Thyroid gland (tissue), 4 donors: ENCODE measurements around the gene CACHD1. TPM values are rescaled to one million over a fixed set of nuclear protein-coding genes. Genes with fewer than 3 reads are reported as not detected.

Experiments used
- DNase-seq, 2 donors: peaks; one replicate each; pipeline ENCODE4 v3.0.0-alpha.2; 2019
- H3K27ac ChIP-seq, 3 donors: fragments of 200-600 bp; sonication (generic); 1 replicate in 2 of 3; 2 replicates in 1 of 3; pipeline ENCODE4 v1.5.1; 2016 to 2019; ENCODE audit warnings: mild to moderate bottlenecking in 1 of 3, moderate library complexity in 1 of 3
- H3K27me3 ChIP-seq: fragments of 200-600 bp; sonication (generic); one replicate; pipeline ENCODE4 v1.5.1; 2019
- H3K36me3 ChIP-seq, 2 donors: fragments of 200-600 bp; sonication (generic); one replicate each; pipeline ENCODE4 v1.5.1; 2016 to 2019
- H3K4me1 ChIP-seq, 2 donors: fragments of 200-600 bp; sonication (generic); one replicate each; pipeline ENCODE4 v1.5.1; 2017 to 2019
- H3K4me3 ChIP-seq, 3 donors: fragments of 200-600 bp; sonication (generic); replicated peaks in 1 of 3; 1 replicate in 2 of 3; 2 replicates in 1 of 3; pipeline ENCODE4 v1.5.1; 2016; ENCODE audit warnings: mild to moderate bottlenecking in 1 of 3
- H3K9me3 ChIP-seq: fragments of 200-600 bp; sonication (generic); one replicate; pipeline ENCODE4 v1.5.1; 2017
- POLR2A ChIP-seq, 2 donors: fragments of 450-650 bp; IDR thresholded peaks; one replicate each; pipeline ENCODE4 v1.6.1; 2017; ENCODE audit warnings: antibody characterized with exemption in 2 of 2, mild to moderate bottlenecking in 2 of 2, moderate library complexity in 1 of 2
- WGBS, 2 donors: methylation state at CpG; one replicate each; pipeline ENCODE4 v1.1.5; 2017; 5-methylcytosine and 5-hydroxymethylcytosine counted together
- intact Hi-C: fragments of 100-400 bp; cut with DNase I; formaldehyde crosslinking; loops from one replicate; pipeline ENCODE4 v1.15.1; 2023
- total RNA-seq, 4 donors: library from RNA; depleted of rRNA; stranded (reverse); fragments of >200 nt; gene quantifications; one replicate each; pipeline ENCODE4 v1.2.3, GENCODE V29; 2016
- TF ChIP-seq, protein P1 (sequence below), 6 experiments: fragments of 200-600 bp in 3 of 6; fragments of 450-650 bp in 3 of 6; sonication (generic) in 3 of 6; IDR thresholded peaks; one replicate each; pipeline ENCODE4 v1.5.1; 2016 to 2019; ENCODE audit warnings: antibody characterized with exemption in 6 of 6, mild to moderate bottlenecking in 2 of 6, inconsistent platforms in 1 of 6, moderate library complexity in 1 of 6

The CACHD1 gene
- total RNA-seq, 4 donors from 2014 or later: 12.9 to 25.1 (median 17.0) TPM

DNA sequence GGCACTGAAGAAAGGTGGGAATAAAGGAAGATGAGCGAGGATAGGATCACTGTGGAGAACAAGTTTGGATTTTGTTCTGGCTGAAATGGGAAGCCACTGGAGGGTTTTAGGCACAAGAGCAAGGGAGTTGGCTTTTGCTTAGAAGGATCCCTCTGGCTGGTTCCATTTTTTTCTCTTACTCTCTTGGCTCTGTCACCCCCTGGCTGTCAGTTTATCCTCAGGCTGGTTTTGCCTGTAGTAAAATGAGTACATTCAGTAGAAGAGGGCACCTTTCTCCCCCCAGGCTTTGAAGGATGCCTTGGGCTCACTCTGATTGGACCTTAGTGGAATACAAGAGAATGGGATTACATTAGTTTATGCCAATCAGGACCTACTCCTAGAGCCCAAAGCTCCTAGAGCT lies 17.1 kb downstream of the CACHD1 start:
- Histone ChIP-seq H3K4me3 (no peak overlapping the region), H3K9me3 (no peaks in the 10 kb centered on the region), H3K4me1 (peaks cover 13 to 25% of the 10 kb centered on the region in 2 donors), H3K27me3 (no peaks in the 10 kb centered on the region), H3K27ac (no peak overlapping the region), H3K36me3 (no peaks in the 10 kb centered on the region)
- intact Hi-C loops: no loop called here
- 96 to 98% methylated on average over 1 of the region's 1 CpG for WGBS, 2 donors
- no peak for DNase-seq
- no peak for TF ChIP-seq POLR2A (IDR thresholded peaks at IDR 0.05)
- TF ChIP-seq, protein P1, sequence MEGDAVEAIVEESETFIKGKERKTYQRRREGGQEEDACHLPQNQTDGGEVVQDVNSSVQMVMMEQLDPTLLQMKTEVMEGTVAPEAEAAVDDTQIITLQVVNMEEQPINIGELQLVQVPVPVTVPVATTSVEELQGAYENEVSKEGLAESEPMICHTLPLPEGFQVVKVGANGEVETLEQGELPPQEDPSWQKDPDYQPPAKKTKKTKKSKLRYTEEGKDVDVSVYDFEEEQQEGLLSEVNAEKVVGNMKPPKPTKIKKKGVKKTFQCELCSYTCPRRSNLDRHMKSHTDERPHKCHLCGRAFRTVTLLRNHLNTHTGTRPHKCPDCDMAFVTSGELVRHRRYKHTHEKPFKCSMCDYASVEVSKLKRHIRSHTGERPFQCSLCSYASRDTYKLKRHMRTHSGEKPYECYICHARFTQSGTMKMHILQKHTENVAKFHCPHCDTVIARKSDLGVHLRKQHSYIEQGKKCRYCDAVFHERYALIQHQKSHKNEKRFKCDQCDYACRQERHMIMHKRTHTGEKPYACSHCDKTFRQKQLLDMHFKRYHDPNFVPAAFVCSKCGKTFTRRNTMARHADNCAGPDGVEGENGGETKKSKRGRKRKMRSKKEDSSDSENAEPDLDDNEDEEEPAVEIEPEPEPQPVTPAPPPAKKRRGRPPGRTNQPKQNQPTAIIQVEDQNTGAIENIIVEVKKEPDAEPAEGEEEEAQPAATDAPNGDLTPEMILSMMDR (IDR thresholded peaks at IDR 0.05): peak in 3 of 6 experiments; percentile 20 to 31 (median 21)

DNA sequence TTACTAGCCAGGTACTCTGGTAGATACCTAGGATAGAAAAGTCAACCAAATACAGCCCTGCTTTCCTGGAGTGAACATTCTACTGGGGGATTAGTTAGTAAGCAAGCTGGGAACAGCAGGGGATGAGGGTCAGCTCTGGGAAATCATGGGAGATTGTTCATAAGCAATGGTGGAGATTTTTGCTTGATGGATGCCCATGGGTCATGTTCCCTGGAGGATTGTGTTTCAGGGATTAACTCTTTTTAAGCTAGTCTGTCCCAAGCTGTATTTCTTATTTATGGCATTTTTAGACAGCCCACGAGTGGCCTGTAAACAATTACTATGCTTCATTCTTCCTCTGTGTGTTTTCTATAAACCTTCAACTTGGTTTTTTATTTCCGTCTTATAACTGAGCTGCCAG lies 18.9 kb downstream of the CACHD1 start:
- Histone ChIP-seq H3K4me3 (no peak overlapping the region), H3K27ac (no peak overlapping the region), H3K36me3 (no peaks in the 10 kb centered on the region), H3K9me3 (no peaks in the 10 kb centered on the region), H3K27me3 (no peaks in the 10 kb centered on the region), H3K4me1 (peaks cover 0 to 13% of the 10 kb centered on the region in 2 donors)
- no peak for DNase-seq
- WGBS, 2 donors: 94% methylated on average over 2 of the region's 2 CpGs
- TF ChIP-seq, protein P1 (IDR thresholded peaks at IDR 0.05): no peak
- intact Hi-C loops: no loop called here

DNA sequence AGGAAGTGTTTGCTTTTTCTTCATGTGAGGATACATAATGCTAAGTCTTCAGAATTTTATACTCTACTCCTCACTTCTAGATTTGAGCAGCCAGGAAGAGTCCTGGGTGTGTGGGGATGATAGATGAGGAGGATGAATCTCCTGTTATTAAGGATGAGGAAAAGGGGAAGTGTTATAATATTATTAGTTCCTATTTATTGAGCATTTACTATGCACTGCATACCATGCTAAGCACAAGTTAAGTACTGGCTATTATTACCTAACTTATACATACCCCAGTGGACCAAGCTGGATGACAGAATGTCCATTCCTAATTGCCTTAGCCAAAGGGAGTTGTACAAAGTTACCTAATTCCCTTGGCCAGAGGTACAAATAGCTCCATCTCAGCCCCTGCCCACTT lies 19.8 kb downstream of the CACHD1 start:
- Histone ChIP-seq H3K9me3 (no peaks in the 10 kb centered on the region), H3K27ac (no peak overlapping the region), H3K36me3 (no peaks in the 10 kb centered on the region), H3K4me1 (peaks cover 0 to 5% of the 10 kb centered on the region in 2 donors), H3K27me3 (no peaks in the 10 kb centered on the region), H3K4me3 (no peak overlapping the region)
- intact Hi-C loops: no loop called here
- DNase-seq: no peak
- TF ChIP-seq, protein P1 (IDR thresholded peaks at IDR 0.05): no peak
- no peak for TF ChIP-seq POLR2A (IDR thresholded peaks at IDR 0.05)

DNA sequence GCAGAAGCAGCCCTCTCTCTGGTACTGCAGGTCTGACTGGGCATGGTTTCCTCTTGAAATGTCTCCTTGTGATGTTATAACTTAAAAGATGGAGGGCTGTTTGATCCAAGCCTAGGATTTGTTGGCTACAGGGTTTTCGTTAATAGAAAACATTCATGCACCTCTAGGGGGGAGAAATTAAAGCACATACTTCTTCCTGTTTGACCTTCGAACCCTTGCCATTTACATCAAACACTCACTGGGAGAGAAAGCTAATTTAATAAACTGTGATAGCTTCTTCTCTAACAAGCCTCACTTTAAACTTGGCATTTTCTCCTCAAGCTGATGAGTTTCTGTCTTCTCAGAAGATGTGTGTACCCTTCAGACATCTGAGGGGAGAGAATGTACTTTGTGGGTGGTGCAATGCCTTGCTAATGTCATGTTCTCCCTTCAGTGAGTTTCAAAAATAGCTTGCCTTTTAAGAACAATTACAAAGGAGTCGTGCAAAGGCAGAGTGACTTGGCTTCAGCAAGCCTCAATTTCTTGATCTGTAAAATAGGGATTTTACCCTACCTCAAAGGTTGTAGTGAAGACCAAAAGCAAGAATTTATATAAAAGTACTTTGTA lies 20.4 kb downstream of the CACHD1 start:
- H3K9me3 ChIP-seq: no peaks in the 10 kb centered on the region
- no peak overlapping the region for H3K27ac ChIP-seq
- 66 to 81% methylated on average over 3 of the region's 3 CpGs for WGBS, 2 donors
- H3K36me3 ChIP-seq: no peaks in the 10 kb centered on the region
- H3K27me3 ChIP-seq: no peaks in the 10 kb centered on the region
- no peak for TF ChIP-seq POLR2A (IDR thresholded peaks at IDR 0.05)
- TF ChIP-seq, protein P1 (IDR thresholded peaks at IDR 0.05): no peak
- intact Hi-C loops: no loop called here
- H3K4me1 ChIP-seq: peaks cover 0 to 6% of the 10 kb centered on the region in 2 donors
- no peak for DNase-seq
- no peak overlapping the region for H3K4me3 ChIP-seq

DNA sequence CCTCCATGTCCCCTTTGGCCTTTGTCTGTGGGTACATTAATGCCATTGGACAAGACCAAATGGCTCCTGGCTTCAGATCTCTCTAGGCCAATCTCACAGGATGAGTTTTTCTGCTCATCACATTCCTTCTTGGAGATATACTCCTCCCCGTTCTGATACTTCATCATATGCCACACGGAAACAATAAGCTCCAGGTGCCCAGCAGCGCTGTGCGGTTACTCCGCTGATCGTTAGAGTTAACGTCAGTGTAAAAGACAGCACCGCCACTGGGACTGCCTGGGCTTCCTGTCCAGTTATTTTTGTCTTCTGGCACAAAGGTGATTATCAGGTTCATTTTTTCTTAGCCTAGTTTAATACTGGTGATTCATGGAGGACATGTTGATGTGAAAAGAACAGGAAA lies 22.5 kb downstream of the CACHD1 start:
- intact Hi-C loops: no loop called here
- H3K27ac ChIP-seq: no peak overlapping the region

More for the DNA sequence above, 22.5 kb downstream of the CACHD1 start:
- Histone ChIP-seq H3K9me3 (no peaks in the 10 kb centered on the region), H3K27me3 (no peaks in the 10 kb centered on the region), H3K4me1 (peaks cover 0 to 14% of the 10 kb centered on the region in 2 donors), H3K4me3 (no peak overlapping the region), H3K36me3 (no peaks in the 10 kb centered on the region)
- no peak for TF ChIP-seq POLR2A (IDR thresholded peaks at IDR 0.05)
- TF ChIP-seq, protein P1 (IDR thresholded peaks at IDR 0.05): no peak
- no peak for DNase-seq
- 87 to 89% methylated on average over 8 of the region's 8 CpGs for WGBS, 2 donors
